GM18951 (cell line): ENCODE measurements around the gene SLC25A34.

ENCODE experiments used
- POLR2A ChIP-seq: IDR thresholded peaks from 4 replicates; pipeline ENCODE4 v1.6.1; 2011; ENCODE audit warnings: mild to moderate bottlenecking; ENCODE audit not compliant: insufficient read length, insufficient read depth; ENCODE audit errors: extremely low read depth
- in situ Hi-C: fragments of 300-500 bp; cut with MboI; formaldehyde crosslinking; loops from one replicate; pipeline ENCODE4 v1.12.0; 2022; ENCODE audit warnings: low sequenced_read_pairs, mixed read lengths, inconsistent platforms; ENCODE audit not compliant: unreplicated experiment

The SLC25A34 gene

GRCh38 chr1:15757575-15758342 lies 21.7 kb downstream of the SLC25A34 start:
- no peak for TF ChIP-seq POLR2A

DNA sequence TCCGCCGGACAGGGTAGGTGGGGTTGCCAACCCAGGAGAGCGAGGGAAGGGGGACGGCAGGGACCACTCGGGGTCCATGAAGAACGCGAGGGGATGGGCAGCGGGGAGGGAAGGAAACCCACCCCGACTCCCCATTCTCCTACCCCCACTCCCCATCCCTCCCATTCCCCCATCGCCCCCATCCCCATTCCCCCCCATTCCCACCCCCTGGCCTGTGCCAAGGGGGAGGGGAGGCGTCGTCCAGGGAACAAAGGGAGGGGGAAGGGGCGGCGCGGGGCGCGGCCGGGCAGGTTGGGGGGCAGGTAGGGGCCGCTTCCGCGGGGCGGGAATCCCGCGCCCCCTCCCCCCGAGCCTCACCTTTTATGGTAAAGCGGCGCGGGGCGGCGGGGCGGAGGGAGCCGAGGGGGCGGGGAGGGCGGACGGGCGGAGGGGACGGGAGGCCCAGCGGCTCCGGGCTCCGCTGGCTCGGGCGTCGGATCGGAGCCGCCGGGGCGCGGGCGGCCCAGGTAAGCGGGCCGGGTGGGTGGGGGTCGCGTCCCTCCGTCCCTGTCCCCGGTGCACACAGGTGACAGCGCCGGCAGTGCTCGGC lies 22.4 kb downstream of the SLC25A34 start, which contains the start of gene FBLIM1:
Gene FBLIM1, plus strand, starts transcription at position 453 of the 589 bp plus-strand sequence. CDS start 6,189 bp downstream, outside the sequence.
- no peak for TF ChIP-seq POLR2A
- in situ Hi-C loops = no loop called here

More at GRCh38 chr1:15757575-15758342, 21.7 kb downstream of the SLC25A34 start:
- in situ Hi-C loops = no loop called here

- in situ Hi-C loops = no loop called here
- TF ChIP-seq POLR2A = no peak
Measured at GRCh38 chr1:15758953-15759661, 23.0 kb downstream of the SLC25A34 start.

GRCh38 chr1:15760520-15761211 lies 24.6 kb downstream of the SLC25A34 start:
- in situ Hi-C loops = no loop called here
- TF ChIP-seq POLR2A = no peak

DNA sequence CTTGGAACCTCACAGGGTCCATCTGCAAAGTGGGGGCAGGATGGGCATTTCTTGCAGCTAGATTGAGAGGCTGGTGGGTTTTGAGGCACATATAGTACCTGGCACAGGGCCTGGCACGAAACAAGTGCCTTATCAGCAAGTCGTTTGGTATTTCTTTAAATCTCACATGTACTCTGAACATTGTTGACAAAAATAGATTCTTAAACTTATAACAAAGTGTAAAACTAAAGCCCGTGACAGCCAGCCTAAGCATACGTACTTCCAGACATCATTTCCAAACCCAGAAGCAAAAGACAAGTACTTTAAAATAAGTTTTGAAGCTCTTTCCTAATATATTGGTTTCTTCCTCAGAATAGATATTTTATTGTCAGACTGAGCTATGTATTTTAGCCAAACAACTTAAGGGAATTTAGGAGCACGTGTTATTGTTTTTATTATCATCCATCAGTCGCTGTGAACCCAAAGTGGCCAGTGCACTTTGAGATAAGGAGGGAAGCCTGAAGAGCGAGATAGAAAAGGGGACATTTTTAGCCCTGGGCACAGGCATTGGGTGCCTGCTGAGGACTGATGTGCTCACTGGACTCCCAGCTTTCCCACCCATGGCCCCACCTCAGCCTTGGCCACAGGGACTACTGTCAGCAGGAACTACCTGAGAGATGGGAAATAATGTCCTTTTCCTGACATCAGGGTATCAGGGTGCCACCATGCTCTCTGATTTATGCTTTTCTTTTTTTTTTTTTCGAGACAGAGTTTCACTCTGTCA lies 25.5 kb downstream of the SLC25A34 start:
- TF ChIP-seq POLR2A = no peak
- in situ Hi-C loops = no loop called here

DNA sequence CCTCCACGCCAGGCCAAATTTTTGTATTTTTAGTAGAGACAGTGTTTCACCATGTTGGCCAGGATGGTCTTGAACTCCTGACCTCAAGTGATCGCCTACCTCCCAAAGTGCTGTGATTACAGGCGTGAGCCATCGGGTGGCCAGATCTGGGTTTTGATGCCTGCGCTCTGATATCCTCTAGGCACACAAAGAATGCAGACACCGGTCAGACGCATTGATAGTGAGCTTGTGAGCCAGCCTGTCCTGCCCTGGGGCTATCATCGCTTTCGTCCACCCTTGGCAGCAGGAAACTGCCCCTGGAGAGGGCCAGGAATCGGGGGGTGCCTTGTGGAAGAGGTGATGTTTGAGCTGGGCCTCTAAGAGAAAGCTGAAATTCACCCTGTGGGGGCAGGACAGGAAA lies 26.5 kb downstream of the SLC25A34 start:
- in situ Hi-C loops = no loop called here
- TF ChIP-seq POLR2A = no peak

DNA sequence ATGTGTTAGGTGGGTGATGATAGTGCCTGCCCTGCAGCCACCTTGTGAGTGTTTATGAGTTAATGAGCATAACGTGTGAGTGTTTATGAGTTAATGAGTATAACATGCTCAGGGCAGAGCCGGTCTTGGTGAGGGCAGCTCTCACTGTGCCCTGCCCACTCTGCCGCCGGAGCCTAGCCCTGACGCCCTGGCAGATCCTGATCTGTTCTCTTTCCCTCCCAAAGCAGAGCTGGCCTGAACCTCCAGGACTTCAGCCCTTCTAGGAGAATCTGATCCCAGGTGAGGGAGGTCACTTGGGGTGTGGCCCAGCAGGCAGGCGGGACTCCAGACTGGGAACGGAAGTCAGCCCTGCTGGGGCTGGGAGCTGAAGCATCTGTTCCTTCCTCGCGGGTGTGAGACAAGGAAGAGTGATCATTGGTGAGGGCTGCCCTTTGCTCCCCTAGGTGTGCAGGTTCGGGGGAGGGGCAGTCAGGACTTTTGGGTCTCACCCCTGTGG lies 28.3 kb downstream of the SLC25A34 start:
- in situ Hi-C loops = no loop called here
- TF ChIP-seq POLR2A = no peak

DNA sequence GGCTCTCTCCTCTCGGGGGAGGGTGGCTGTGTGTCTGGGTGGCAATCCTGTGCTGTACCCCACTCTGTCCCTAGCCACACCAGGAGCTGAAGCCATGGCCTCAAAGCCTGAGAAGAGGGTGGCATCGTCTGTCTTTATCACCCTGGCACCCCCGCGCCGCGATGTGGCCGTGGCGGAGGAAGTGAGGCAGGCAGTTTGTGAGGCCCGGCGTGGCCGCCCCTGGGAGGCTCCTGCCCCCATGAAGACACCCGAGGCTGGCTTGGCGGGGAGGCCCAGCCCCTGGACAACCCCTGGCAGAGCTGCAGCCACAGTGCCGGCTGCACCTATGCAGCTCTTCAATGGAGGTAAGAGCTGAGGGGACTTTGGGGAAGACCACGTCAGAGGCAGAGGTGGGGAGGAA lies 28.8 kb downstream of the SLC25A34 start:
- in situ Hi-C loops = no loop called here

GRCh38 chr1:15765495-15766194 lies 29.6 kb downstream of the SLC25A34 start:
- no peak for TF ChIP-seq POLR2A
- in situ Hi-C loops = no loop called here

More for the DNA sequence above, 28.8 kb downstream of the SLC25A34 start:
- no peak for TF ChIP-seq POLR2A

GRCh38 chr1:15767941-15768340 lies 31.9 kb downstream of the SLC25A34 start:
- no peak for TF ChIP-seq POLR2A
- in situ Hi-C loops = no loop called here

DNA sequence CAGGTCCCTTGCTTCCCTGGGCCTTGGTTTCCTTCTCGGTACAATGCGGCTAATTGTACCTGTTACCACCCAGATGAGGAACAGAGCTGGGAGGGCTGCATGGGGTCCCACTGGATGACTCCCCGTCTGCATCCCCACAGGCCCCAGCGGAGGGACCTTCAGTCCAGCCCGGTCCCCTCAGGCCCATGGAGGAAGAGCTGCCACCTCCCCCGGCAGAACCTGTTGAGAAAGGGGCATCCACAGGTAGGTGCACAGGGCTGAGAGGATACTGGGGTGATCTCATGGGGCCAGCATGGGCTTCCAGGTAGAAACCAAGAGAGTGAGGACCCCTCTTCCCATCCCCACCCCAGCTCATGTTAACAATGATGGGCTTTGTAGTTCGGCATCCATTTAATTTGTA lies 32.3 kb downstream of the SLC25A34 start:
- TF ChIP-seq POLR2A = no peak
- in situ Hi-C loops = no loop called here
